Measurements from ENCODE around the gene GTF2F2.

GRCh38 chr13:45298206-45298505 is 177.8 kb downstream of the GTF2F2 start:
- TF ChIP-seq, protein P1, sequence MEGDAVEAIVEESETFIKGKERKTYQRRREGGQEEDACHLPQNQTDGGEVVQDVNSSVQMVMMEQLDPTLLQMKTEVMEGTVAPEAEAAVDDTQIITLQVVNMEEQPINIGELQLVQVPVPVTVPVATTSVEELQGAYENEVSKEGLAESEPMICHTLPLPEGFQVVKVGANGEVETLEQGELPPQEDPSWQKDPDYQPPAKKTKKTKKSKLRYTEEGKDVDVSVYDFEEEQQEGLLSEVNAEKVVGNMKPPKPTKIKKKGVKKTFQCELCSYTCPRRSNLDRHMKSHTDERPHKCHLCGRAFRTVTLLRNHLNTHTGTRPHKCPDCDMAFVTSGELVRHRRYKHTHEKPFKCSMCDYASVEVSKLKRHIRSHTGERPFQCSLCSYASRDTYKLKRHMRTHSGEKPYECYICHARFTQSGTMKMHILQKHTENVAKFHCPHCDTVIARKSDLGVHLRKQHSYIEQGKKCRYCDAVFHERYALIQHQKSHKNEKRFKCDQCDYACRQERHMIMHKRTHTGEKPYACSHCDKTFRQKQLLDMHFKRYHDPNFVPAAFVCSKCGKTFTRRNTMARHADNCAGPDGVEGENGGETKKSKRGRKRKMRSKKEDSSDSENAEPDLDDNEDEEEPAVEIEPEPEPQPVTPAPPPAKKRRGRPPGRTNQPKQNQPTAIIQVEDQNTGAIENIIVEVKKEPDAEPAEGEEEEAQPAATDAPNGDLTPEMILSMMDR (IDR thresholded peaks at IDR 0.05): no peak
- no peak for TF ChIP-seq POLR2A (IDR thresholded peaks at IDR 0.05)

Data from testis (tissue), 2 donors.